G401 (cell line): ENCODE results near the gene ZDHHC12. TPM values are rescaled to one million over a fixed set of nuclear protein-coding genes. Genes with fewer than 3 reads are reported as not detected.
"Not testable (repeated sequence)": the region's sequence is repeated elsewhere in the genome, so short reads cannot be mapped to it uniquely, and the experiment has no call there.

ENCODE experiments used
- DNase-seq: peaks from one replicate; pipeline ENCODE4 v3.0.0-alpha.2; 2015; ENCODE audit warnings: low spot score
- in situ Hi-C: cut with HindIII; loops from 2 replicates; pipeline ENCODE4 v1.10.0; 2016; ENCODE audit warnings: low sequenced_read_pairs, mixed read lengths
- total RNA-seq: library from RNA; depleted of rRNA; stranded (reverse); fragments of >200 nt; shearing (Covaris generic); gene quantifications from 2 replicates; pipeline ENCODE4 v1.2.3, GENCODE V29; 2014

The ZDHHC12 gene
- total RNA-seq, 1 experiment from 2014 or later = 36.4 TPM

DNA sequence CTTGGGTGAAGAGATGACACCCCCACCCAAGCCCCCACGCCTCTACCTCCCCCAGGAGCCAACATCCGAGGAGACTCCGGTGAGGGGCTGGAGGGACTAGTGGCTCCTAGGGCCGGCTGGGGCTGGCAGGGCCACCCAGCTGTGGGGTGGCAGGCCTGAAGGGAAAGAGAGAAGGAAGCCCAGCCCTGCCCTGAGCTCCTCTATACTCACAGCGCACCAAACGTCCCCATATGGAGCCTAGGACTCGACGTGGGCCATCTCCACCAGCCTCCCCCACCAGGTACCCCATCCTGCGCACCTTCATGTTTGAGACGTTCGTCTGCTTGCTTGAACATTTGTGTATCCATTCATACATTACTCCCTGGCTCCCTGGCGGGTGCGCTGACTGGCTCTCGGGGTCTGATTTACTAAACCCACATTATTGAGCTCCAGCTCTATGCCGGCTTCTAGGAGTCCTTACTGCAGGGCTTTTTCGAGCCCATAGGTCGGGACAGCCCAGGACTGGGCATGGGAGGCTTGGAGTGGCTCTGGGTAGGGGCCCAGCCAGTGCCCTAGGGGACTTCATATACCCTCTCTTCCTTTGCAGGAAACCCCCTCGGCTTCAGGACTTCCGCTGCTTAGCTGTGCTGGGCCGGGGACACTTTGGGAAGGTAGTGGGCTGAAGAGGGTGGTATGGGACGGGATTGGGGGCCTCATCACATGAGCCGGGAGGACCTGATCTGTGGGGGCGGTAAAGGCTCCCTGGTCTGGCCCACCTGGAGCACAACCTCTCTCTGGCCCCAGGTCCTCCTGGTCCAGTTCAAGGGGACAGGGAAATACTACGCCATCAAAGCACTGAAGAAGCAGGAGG lies 9.1 kb downstream of the ZDHHC12 start:
- no peak for DNase-seq
- in situ Hi-C loops = no loop called here

DNA sequence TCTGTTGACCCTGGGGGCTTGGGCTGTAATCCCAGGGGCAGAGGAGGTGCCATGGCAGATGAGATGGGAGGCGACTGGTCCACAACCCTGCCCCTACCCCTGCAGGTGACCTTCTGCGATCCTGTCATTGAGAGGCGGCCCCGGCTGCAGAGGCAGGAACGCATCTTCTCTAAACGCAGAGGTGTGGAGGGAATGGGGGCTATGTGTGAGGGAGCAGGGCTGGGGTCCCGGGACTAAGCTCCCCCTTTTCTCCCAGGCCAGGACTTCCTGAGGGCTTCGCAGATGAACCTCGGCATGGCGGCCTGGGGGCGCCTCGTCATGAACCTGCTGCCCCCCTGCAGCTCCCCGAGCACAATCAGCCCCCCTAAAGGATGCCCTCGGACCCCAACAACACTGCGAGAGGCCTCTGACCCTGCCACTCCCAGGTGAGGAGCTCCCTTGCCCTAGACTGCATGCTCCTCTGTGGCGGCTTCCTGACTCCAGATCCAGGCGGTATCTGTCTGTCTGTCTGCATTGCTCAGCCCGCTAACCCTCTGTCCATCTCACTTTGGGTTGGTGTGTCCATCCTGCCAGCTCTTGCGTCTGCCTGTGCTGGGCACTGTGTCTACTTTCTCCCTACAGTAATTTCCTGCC lies 9.9 kb downstream of the ZDHHC12 start:
- no peak for DNase-seq
- in situ Hi-C loops = no loop called here

DNA sequence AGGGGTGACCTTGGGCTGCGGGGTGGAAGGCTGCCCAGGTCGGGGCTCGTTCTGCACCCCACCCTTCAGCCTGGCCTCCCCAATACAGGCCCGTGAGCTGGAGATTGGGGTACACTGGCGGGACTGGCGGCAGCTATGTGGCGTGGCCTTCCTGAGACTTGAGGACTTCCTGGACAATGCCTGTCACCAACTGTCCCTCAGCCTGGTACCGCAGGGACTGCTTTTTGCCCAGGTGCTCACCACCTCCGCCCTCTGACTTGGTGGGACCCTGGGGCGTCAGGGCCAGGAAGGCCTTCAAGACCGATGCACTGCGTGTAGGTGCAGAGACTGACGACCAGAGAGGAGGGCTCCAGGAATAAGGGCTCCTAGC lies 10.5 kb downstream of the ZDHHC12 start:
- in situ Hi-C loops = no loop called here

DNA sequence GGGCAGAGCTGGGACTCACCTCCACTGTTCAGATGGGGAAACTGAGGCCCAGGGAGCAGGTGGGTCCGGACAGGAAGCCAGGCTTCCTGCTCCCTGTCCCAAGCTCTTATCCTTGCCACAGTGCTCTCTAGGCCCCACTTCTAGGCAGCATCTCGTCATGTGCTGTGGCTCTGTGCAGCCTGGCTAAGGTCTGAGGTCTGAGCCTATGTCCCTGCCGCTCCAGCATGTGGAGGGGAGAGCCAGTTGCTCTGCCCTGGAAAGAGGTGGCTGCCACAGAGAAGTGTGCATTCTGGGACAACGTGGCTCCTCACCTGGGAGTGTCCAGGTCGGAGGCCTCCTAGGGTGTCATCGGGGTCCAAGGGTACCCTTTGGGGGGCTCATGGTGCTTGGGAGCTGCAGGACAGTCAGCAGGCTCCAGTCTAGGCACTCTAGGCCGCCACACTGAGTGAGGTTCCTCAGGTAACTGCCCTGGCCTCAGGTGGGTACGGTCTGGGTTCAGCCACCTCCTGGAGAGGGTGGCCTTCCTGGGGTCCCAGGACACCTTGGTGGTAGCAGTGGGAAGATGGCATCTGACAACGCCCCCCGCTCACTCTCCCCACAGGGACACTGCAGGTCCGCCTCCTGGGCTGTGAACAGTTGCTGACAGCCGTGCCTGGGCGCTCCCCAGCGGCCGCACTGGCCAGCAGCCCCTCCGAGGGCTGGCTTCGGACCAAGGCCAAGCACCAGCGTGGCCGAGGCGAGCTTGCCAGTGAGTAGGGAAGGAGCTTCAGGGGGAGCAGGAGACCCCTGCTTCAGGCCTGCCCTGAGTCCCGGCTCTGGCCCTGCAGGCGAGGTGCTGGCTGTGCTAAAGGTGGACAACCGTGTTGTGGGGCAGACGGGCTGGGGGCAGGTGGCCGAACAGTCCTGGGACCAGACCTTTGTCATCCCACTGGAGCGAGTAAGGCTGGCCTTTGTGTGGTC lies 11.2 kb downstream of the ZDHHC12 start:
- in situ Hi-C loops = no loop called here

More for the DNA sequence above, 10.5 kb downstream of the ZDHHC12 start:
- no peak for DNase-seq

DNA sequence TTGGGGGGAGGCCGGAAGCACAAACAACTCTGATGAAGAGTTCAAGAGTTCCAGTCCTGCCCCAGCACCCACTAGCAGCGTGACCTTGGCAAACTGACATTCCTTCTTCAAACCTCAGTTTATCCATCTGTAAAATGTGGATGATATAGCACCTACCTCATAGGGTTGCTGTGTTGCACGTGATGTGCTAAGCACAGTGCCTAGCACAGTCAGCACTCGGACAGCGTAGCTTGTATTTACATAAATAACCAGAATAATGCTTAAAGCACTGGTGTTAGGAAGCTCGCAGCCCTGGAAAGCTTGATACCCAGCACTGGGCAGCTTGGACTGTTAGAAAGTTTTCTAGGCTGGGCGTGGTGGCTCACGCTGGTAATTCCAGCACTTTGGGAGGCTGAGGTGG lies 16.5 kb downstream of the ZDHHC12 start:
- in situ Hi-C loops = no loop called here
- no peak for DNase-seq

More for the DNA sequence above, 11.2 kb downstream of the ZDHHC12 start:
- no peak for DNase-seq

DNA sequence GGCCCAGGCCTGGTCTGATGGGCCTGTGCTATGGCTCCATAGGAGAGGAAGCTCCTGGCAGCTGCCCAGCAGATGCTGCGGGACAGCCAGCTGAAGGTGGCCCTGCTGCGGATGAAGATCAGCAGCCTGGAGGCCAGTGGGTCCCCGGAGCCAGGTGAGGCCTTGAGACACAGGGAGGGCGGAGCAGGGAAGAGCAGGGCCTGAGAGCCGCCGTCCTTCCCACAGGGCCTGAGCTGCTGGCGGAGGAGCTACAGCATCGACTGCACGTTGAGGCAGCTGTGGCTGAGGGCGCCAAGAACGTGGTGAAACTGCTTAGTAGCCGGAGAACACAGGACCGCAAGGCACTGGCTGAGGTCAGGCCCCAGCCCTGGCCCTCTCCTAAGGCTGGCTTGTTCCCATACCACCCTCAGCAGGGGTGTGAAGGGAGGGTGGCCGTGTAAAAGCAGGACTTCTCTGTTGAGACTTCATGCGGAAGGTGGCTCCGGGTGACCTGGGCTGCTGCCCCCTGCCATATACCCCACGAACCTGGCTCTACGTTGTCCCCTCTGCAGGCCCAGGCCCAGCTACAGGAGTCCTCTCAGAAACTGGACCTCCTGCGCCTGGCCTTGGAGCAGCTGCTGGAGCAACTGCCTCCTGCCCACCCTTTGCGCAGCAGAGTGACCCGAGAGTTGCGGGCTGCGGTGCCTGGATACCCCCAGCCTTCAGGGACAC lies 17.1 kb downstream of the ZDHHC12 start:
- in situ Hi-C loops = no loop called here
- DNase-seq = no peak

DNA sequence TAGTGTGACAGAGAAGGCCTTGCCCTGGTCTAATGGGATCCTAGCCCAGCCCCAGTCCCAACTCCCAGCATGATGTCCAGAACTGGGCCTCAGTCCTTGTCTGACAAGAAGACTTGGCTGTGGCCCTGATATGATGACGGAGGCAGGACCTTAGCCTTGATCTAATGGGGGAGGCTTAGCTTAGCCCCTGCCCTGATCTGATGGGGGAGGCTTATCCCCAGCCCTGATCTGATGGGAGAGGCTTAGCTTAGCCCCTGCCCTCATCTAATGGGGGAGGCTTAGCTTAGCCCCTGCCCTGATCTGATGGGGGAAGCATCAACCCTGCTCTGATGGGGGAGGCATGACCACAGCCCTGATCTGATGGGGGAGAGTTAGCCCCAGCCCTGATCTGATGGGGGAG lies 17.9 kb downstream of the ZDHHC12 start:
- in situ Hi-C loops = no loop called here
- DNase-seq = peak; percentile 30

DNA sequence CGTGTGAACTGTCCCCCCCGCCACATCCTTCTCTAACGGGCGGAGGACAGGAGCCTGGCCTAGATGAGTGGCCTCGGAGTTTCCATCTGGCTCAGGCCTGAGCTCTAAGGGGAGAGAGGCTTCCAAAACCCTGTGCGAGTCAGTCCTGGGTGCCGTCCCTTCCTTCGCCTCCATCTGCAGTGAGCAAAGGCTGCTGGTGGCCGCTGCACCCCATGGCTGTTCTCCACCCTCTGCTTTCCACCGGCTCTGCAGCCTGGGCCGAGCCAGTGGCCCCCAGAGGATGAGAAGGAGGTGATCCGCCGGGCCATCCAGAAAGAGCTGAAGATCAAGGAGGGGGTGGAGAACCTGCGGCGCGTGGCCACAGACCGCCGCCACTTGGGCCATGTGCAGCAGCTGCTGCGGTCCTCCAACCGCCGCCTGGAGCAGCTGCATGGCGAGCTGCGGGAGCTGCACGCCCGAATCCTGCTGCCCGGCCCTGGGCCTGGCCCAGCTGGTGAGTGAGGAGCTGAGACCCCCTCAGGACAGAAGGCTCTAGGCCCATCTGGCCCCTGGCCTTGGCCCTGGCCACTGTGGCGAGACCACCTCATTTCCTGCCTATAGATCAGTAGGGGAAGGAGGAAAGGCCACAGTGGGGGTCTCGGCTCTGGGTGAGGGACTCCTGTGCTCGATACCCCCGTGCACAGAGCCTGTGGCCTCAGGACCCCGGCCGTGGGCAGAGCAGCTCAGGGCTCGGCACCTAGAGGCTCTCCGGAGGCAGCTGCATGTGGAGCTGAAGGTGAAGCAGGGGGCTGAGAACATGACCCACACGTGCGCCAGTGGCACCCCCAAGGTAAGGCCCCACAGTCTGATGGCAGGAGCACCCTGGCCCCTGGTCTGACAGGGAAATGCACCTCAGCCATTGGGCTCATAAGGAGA lies 18.6 kb downstream of the ZDHHC12 start:
- no peak for DNase-seq
- in situ Hi-C loops = no loop called here

DNA sequence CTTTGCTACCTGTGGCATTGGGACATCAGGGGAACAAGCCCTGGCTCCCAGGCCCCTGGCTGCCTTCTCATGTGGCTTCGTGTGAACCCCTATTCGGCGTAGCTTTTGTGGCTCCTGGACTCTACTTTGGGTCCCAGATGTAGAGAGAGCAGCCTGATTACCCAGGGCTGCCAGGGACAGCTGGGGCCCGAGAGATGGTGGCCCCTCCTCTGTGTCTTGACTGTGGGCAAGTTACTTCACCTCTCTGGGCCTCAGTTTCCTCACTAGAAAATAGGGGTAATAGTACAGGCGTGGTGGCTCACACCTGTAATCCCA lies 19.6 kb downstream of the ZDHHC12 start:
- no peak for DNase-seq
- in situ Hi-C loops = no loop called here

DNA sequence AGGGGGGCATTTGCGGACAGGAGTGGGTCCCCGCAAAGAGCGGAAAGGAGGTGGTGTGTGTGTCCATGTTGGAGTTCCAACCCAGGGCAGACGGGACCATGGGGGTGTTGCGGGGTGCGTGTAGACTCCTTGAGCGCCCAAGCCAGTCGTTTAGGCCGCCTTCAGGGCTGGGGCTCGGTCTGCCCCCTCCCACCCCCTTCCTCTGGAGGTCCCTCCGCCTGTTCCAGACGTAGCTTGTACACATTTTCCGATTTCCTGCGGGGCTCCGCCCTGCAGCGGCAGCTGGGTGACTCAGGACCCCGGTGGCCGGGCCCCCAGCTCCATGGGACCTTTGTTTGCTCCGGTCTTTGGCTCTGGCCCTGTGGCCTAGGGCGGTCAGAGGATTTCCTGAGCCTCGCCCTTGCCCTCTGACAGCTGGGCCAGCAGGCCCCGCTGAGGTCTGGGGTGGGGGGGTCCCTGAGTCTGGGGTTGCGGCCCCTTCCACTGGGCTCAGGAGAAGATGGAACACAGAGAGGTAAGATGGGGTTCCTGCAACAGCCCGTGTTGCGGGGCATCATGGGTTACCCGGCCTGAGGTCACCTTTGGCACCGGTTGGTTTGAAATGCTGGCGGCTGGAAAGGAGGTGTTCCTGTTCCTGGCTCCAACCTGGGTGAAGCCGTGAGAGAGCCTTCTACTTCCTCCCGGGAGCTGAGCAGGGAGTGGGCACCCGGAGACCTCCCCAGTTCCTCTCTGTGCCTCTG lies 20.1 kb downstream of the ZDHHC12 start:
- DNase-seq = peak; percentile 47
- in situ Hi-C loops = no loop called here

DNA sequence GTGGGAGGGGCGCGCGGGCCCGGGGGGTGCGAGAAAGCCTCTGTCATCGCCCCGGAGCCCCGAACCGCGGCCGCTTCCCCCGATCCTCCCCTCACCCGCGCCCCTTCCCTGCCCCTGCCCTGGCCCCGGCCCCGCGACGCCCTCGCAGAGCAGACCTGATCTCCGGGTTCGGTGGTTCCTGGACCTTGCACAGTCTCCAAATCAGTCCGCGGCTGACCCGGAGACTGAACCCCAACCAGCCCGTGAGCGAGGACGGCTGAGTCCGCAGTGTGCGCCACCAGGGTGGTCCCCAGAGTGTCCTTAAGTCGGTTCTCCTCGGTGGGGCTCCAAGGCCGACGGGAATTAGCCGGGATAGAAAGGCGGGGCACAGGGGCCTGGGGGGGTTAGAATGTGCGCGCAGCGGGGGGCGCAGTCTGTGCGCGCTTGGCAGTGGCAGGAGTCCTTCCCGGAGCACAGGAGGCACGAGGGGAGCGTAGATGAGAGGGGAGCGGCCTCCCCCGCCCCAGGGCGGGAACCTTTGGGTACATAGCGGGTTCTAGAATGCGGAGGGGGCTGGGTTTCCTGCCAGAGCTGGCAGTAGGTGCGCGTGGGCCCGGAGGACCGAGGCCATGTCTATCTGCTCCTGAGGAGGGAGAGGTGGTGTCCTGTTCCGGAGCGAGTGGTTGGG lies 20.8 kb downstream of the ZDHHC12 start:
- peak; percentile 33 for DNase-seq

DNA sequence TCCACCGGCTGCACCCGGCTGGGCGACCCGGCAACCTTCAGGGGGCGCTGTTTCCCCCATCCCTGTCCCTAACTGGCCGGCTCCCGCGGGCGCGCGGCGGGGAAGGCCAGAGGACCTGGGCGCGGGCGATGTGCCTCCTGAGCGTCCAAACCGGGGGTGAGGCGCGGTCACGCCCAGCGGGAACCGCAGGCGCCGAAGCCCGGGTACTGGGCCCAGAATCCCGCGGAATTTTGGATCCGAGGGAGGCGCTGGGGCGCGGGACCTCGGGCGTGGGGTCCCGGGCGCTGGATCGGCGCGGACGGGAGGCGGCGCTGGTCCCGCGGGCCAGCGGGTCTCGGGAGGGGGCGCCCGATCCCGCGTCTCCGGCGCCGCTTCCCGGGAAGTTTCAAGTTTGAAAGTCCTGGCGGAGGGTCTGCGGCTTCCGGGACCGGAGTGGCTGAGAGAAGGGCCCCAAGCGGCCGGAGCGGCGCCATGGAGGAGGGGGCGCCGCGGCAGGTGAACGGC lies 21.4 kb downstream of the ZDHHC12 start, which contains the start of gene PKN3:
Gene PKN3, plus strand, starts transcription at position 59 of the 504 bp plus-strand sequence. Its CDS starts 413 bp downstream, at position 472.
- in situ Hi-C loops = no loop called here

More for the DNA sequence above, 20.8 kb downstream of the ZDHHC12 start:
- in situ Hi-C loops = no loop called here

DNA sequence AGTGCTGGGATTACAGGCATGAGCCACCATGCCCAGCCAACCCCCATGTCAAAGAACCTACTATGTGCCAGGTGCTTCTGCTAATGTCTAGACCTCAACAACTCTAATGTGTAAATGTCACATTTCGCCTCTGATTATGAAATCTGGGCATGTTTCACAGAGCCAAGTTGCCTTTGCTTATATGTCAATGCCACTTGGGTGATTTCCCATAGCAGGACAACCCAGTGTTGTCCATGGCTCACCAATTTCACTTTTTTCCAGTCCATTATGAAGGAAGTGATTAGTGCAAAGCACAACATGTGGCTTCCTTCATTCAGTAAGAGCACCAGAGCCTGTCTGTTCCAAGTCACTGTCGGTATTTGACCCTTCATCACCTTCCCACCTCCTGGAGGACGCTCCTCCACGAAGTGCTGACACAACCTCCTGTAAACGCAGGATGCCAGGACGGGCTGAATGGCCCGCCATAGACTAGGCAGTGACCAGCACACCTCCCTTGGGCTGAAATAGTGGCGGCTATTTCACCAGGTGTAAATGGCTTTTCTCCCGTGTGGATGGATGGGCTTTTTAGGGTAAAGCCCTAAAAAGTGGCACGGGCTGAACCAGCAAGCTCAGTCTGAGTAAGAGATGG lies 22.6 kb downstream of the ZDHHC12 start:
- in situ Hi-C loops = no loop called here
- DNase-seq = no peak

More for the DNA sequence above, 21.4 kb downstream of the ZDHHC12 start, which contains the start of gene PKN3:
- DNase-seq = peak; percentile 78

DNA sequence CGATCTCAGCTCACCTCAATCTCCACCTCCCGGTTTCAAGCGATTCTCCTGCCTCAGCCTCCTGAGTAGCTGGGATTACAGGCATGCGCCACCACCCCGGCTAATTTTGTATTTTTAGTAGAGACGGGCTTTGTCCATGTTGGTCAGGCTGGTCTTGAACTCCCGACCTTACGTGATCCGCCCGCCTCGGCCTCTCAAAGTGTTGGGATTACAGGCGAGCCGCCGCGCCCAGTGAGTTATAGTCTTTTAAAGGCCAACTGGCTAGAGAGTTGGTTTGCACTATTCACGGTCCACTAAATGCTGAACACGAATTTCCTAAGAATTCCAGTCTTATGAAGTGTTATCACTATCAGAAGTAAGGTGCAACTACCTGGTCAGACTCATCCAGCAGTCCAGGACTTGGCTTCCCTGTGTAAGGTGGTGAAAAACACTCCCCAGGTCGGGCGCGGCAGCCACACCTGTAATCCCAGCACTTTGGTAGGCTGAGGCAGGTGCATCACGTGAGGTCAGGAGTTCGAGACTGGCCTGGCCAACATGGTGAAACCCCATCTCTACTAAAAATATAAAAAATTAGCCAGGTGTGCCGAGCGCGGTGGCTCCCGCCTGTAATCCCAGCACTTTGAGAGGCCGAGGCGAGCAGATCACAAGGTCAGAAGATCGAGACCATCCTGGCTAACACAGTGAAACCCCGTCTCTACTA lies 24.7 kb downstream of the ZDHHC12 start:
- not testable (repeated sequence) for DNase-seq

DNA sequence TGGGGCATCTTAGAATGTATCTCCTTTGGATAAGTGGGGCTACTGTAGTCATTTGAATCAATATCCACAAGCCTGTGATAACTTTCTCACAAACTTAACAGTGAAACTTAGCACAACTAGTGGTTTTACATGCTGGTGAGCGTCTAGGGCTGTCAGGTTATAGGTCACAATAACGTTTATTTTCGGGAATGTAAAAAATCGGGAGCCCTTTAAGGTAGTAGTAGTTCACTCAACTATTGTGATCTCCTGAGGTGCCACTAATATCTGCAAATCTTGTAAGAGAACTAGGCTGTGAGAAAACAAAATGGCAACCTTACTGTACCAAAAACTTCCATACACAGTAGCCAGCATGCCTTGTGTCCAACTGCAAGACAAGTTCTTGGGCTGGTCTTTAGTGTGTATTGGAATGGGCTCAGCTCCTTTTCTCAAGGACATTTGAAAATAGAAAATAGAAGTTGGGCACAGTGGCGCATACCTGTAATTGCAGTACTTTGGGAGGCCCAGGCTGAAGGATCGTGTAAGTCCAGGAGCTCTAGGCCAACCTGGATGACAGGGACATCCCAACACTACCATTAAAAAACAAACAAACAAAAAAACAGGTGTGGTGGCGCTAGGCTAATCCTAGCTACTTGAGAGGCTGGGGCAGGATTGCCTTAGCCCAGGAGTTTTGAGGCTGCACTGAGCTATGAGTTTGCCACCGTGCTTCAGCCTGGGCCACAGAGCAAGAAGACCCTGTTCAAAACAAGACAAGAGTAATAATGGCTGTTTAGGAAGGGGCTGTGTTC lies 26.8 kb downstream of the ZDHHC12 start:
- in situ Hi-C loops = no loop called here
- no peak for DNase-seq

More for the DNA sequence above, 24.7 kb downstream of the ZDHHC12 start:
- in situ Hi-C loops = not testable (repeated sequence)
